SH-SY5Y (cell line): Measurements from ENCODE around the gene CDC37L1.

ENCODE experiments used
- GATA2 ChIP-seq: IDR thresholded peaks from 2 replicates; pipeline ENCODE4 v1.6.1; 2011; ENCODE audit warnings: mild to moderate bottlenecking, low read depth, low read length
- GATA3 ChIP-seq: IDR thresholded peaks from 2 replicates; pipeline ENCODE4 v1.6.1; 2011; ENCODE audit warnings: low read depth, mild to moderate bottlenecking, low read length, moderate library complexity

DNA sequence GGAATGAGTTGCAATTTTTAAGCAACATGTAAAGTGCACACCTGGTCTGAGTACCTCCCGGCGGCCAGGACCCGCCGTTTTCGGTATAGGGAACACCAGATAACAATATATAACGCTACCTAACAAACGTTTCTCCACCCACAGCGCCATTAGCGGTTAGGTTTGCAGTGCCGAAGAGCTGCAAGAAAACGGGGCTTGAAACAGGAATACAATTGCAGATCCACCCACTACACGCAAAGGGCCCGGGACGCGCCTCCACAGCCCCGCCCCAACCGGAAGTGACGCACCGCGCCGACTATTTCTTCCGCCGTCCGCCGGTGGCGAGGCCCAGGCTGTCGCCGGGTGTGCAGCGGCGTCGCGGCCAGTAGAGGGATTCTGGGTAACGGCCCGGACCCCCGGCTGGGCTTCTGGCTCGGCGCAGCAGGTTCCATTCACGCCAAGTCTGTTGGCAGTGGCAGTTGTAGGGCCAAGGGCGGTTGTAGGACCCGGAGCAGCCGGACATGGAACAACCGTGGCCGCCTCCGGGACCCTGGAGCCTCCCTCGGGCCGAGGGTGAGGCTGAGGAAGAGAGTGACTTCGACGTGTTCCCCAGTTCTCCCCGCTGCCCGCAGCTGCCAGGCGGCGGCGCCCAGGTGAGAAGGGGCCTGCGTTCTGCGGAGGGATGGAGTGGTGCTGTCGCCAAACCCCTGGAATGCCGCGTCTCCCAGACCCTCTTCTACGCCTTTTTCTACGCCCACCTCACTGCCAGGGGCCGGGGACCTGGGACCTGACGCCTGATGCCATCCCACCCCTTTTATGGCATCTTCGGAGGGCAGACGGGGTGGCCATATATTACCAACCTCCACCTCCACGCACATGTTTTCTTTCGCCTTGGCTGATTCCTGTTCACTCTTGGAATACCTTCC, at the start of gene CDC37L1:
- TF ChIP-seq GATA2 (no peak), GATA3 (no peak)
